Measurements from ENCODE around the gene HSD17B12. TPM values are rescaled to one million over a fixed set of nuclear protein-coding genes. Genes with fewer than 3 reads are reported as not detected.

Gene HSD17B12
- total and polyA plus RNA-seq, 2 of the 13 experiments (the other 11 are each of a cell fraction or from before 2014, with no cell fraction given), result 50.3 to 117 TPM

DNA sequence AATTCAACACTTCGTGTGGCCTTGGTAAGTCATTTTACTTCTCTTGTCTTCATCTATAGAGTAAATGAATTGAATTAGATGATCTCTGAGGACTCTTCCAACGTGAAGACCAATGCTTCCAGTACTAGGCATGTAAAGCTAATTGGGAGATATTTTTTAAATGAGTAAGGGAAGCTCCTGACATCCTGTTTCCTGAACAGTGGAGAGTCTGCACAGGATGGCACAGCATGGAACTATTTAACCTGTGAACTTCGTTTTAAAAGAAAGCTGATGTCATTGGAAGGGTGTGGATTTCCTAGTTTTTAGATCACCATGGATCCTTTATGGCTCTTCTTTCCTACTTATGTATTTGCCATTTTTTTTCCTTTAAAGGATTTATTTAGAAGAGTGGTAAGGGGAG, 48.4 kb upstream of the HSD17B12 start (continued):
- TF ChIP-seq CCDC6 (CRISPR knock-in tag; IDR thresholded peaks at IDR 0.05) (no peak), CAMTA2 (CRISPR knock-in tag; IDR thresholded peaks at IDR 0.05; ENCODE audit: borderline replicate concordance) (no peak), ZMAT3 (CRISPR knock-in tag; conservative IDR thresholded peaks at IDR 0.05) (no peak), FOXM1 (CRISPR knock-in tag; IDR thresholded peaks at IDR 0.05) (no peak)

GRCh38 chr11:43638717-43639116, 41.8 kb upstream of the HSD17B12 start:
- no peak for ATAC-seq
- Histone ChIP-seq H4K20me1 (ENCODE audit: insufficient read depth, low read length) (no peaks in the 10 kb centered on the region), H3K4me2 (ENCODE audit: low read depth, low read length) (no peak overlapping the region), H3K36me3 (replicated peaks in 1 of 2; ENCODE audit: control insufficient read depth in 1 of 2, insufficient read depth in 2 of 2, low read length in 2 of 2) (no peaks in the 10 kb centered on the region), H3K79me2 (ENCODE audit: insufficient read depth, low read length) (no peaks in the 10 kb centered on the region), H3K9ac (ENCODE audit: insufficient read depth, low read depth, low read length) (no peak overlapping the region), H3K9me3 (ENCODE audit: low read length) (no peaks in the 10 kb centered on the region), H3K4me3 (replicated peaks in 1 of 3; ENCODE audit: insufficient read depth in 1 of 3, low read depth in 2 of 3, low read length in 3 of 3) (no peak overlapping the region), H3K27me3 (ENCODE audit: control insufficient read depth in 1 of 2, insufficient read depth in 2 of 2, low read length in 2 of 2) (peaks cover 0 to 15% of the 10 kb centered on the region in 2 experiments; a peak in 2 of 5 replicates), H3K27ac (ENCODE audit: extremely low read length, insufficient read depth, low read length) (no peak overlapping the region), H3K4me1 (ENCODE audit: insufficient read depth, low read length) (no peaks in the 10 kb centered on the region), H2AFZ (ENCODE audit: low read length) (no peak overlapping the region)
- no TSS peak for BruUV-seq (replicated peaks)
- ChIA-PET CTCF (ENCODE audit: low intra/inter-chr PET ratio, low total read pairs) (no interaction called here), POLR2A (no interaction called here)
- WGBS (ENCODE audit: low lambda C conversion rate), result 14% methylated on average over 3 of the region's 3 CpGs
- DNase-seq (ENCODE audit: low spot score), result no peak
- TF ChIP-seq NR0B2 (CRISPR knock-in tag; IDR thresholded peaks at IDR 0.05) (no peak), ISX (CRISPR knock-in tag; conservative IDR thresholded peaks at IDR 0.05) (no peak)
- FAIRE-seq, result no peak
- in situ Hi-C loops (cut with HindIII; ENCODE audit: extremely low pct_ligation_motif_present, low pct_unique_long_range_greater_than_20kb), result no loop called here
- intact Hi-C loops (cut with micrococcal nuclease; ENCODE audit: unreplicated experiment), result loop anchor here (2.0 kb wide), 1 partner anchor 72 kb away; no protein-coding TSS in a partner anchor

GRCh38 chr11:43639224-43639623, 41.3 kb upstream of the HSD17B12 start:
- 19% methylated on average over 3 of the region's 3 CpGs for WGBS (ENCODE audit: low lambda C conversion rate)
- H2AFZ ChIP-seq (ENCODE audit: low read length), result no peak overlapping the region
- no peak overlapping the region for H3K27ac ChIP-seq (ENCODE audit: extremely low read length, insufficient read depth, low read length)
- FAIRE-seq (no peak), DNase-seq (ENCODE audit: low spot score) (no peak), ATAC-seq (no peak)
- H3K4me2 ChIP-seq (ENCODE audit: low read depth, low read length), result no peak overlapping the region
- CTCF ChIA-PET (ENCODE audit: low intra/inter-chr PET ratio, low total read pairs), result no interaction called here
- H3K27me3 ChIP-seq (ENCODE audit: control insufficient read depth in 1 of 2, insufficient read depth in 2 of 2, low read length in 2 of 2), result peaks cover 0 to 15% of the 10 kb centered on the region in 2 experiments; a peak in 2 of 5 replicates
- no peak overlapping the region for H3K9ac ChIP-seq (ENCODE audit: insufficient read depth, low read depth, low read length)
- H3K36me3 ChIP-seq (replicated peaks in 1 of 2; ENCODE audit: control insufficient read depth in 1 of 2, insufficient read depth in 2 of 2, low read length in 2 of 2), result no peaks in the 10 kb centered on the region
- BruUV-seq (replicated peaks), result no TSS peak
- H3K9me3 ChIP-seq (ENCODE audit: low read length), result no peaks in the 10 kb centered on the region
- no peaks in the 10 kb centered on the region for H4K20me1 ChIP-seq (ENCODE audit: insufficient read depth, low read length)
- intact Hi-C loops (cut with micrococcal nuclease; ENCODE audit: unreplicated experiment) (loop anchor here (2.0 kb wide), 1 partner anchor 72 kb away; no protein-coding TSS in a partner anchor), in situ Hi-C loops (cut with HindIII; ENCODE audit: extremely low pct_ligation_motif_present, low pct_unique_long_range_greater_than_20kb) (no loop called here)
- peaks cover 1% of the 10 kb centered on the region for H3K79me2 ChIP-seq (ENCODE audit: insufficient read depth, low read length)
- H3K4me1 ChIP-seq (ENCODE audit: insufficient read depth, low read length), result no peaks in the 10 kb centered on the region
- H3K4me3 ChIP-seq (replicated peaks in 1 of 3; ENCODE audit: insufficient read depth in 1 of 3, low read depth in 2 of 3, low read length in 3 of 3), result no peak overlapping the region
- POLR2A ChIA-PET, result no interaction called here
- TF ChIP-seq ARNTL (CRISPR knock-in tag; IDR thresholded peaks at IDR 0.05) (no peak), ZNF317 (CRISPR knock-in tag; IDR thresholded peaks at IDR 0.05) (no peak), ZBTB7B (CRISPR knock-in tag; IDR thresholded peaks at IDR 0.05) (no peak), ZBTB21 (CRISPR knock-in tag; IDR thresholded peaks at IDR 0.05) (no peak), ZNF740 (CRISPR knock-in tag; IDR thresholded peaks at IDR 0.05) (no peak)
- TF ChIP-seq, protein P1, sequence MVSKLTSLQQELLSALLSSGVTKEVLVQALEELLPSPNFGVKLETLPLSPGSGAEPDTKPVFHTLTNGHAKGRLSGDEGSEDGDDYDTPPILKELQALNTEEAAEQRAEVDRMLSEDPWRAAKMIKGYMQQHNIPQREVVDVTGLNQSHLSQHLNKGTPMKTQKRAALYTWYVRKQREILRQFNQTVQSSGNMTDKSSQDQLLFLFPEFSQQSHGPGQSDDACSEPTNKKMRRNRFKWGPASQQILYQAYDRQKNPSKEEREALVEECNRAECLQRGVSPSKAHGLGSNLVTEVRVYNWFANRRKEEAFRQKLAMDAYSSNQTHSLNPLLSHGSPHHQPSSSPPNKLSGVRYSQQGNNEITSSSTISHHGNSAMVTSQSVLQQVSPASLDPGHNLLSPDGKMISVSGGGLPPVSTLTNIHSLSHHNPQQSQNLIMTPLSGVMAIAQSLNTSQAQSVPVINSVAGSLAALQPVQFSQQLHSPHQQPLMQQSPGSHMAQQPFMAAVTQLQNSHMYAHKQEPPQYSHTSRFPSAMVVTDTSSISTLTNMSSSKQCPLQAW (CRISPR knock-in tag; IDR thresholded peaks at IDR 0.05), result no peak
- TF ChIP-seq, protein P2, sequence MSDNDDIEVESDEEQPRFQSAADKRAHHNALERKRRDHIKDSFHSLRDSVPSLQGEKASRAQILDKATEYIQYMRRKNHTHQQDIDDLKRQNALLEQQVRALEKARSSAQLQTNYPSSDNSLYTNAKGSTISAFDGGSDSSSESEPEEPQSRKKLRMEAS (IDR thresholded peaks at IDR 0.05), result no peak
- TF ChIP-seq, protein P3, sequence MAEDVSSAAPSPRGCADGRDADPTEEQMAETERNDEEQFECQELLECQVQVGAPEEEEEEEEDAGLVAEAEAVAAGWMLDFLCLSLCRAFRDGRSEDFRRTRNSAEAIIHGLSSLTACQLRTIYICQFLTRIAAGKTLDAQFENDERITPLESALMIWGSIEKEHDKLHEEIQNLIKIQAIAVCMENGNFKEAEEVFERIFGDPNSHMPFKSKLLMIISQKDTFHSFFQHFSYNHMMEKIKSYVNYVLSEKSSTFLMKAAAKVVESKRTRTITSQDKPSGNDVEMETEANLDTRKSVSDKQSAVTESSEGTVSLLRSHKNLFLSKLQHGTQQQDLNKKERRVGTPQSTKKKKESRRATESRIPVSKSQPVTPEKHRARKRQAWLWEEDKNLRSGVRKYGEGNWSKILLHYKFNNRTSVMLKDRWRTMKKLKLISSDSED (CRISPR knock-in tag; IDR thresholded peaks at IDR 0.05), result no peak
